HG03039 (cell line): Measurements from ENCODE around the gene FAM25G.
"Not testable (repeated sequence)": the region's sequence is repeated elsewhere in the genome, so short reads cannot be mapped to it uniquely, and the experiment has no call there.

Experiments used
- ATAC-seq: cut with Tn5 transposase; IDR thresholded peaks from one replicate; pipeline ENCODE4 v1.9.1; 2021; ENCODE audit warnings: mild to moderate bottlenecking, moderate library complexity; ENCODE audit not compliant: unreplicated experiment

The FAM25G gene

GRCh38 chr10:47465216-47465917, 26.1 kb downstream of the FAM25G start:
- ATAC-seq: not testable (repeated sequence)

DNA sequence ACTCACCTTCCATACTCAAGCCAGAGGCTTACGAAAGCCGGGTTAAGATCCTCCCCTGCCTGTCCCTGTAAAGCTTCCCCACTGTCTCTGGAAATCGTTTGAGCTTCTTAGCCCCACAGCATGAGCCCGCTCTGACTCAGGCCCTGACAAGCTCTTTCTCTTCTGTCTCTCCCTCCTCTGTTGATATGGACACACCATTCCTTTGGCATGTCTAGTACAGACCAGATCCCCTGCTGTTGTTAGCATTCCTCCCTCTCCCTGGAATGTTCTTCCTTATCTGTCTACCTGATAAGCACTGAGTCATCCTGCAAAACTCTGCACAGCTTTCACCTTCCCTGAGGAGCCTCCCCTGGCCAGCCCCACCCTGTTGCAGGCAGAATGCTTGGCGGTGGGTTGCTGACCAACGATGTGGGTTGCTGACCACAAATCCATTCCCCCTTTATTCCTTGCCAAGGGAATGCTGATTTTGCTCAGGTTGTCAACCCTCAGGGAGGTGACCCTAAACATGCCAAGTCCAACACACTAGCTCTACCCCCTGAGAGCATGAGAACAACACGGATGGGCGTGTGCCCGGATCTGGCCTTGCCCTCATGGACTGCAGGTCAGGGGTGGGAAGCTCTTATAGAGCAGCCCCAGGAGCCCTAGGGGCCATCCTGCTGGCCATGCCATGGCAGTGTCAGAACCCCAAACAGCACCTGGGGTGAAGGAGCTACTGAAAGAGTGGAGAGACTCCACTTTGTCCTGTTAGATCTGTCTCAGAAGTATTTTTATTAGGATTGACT, 28.7 kb downstream of the FAM25G start:
- not testable (repeated sequence) for ATAC-seq

DNA sequence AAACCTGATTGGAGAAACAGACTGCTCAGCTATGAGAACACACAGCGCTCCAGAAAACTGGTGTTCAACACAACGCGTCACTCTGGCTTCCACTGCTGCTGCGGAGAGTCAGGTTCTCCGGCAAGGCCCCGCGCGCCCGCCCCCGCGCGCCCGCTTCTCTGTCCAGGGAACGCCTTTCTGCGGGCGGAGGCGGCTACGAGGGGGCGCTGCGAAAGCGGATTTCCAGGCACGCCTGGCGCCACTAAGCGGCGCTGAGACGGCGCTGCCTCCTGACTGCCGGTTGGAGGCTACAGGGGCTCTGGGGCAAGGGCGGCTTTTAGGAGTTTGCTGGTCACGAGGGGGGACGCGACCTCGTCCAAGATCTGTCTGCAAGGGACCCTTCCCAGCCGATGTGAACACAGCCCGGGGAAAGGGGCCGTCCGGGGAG, 30.2 kb downstream of the FAM25G start:
- not testable (repeated sequence) for ATAC-seq

DNA sequence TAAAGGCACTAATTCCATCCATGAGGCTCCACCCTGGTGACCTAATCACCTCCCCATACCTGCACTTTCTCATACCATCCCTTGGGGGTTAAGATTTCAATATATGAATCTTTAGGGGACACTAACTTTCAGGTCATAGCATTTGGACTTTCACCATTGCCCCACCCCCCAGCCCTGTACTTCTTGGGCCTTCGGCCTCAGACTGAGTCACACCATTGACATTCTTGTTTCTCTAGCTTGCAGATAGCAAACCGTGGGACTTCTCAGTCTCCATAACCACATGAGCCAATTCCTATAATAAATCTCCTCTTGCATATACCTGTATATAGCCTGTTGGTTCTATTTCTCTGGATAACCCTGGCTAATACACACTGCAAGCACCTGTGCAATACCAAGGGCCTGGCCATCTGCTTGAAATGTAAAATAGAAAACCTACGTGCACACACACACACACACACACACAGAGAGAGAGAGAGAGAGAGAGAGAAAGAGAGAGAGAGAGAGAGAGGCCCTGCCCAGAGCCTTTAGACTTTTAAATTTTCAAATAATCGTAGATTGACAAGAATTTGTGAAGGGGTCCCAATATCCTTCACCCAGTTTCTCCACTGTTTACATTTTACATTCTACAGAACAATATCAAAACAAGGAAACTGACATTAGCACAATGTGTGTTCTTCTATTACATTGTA, 32.9 kb downstream of the FAM25G start:
- no peak for ATAC-seq

- ATAC-seq: no peak
Observed at GRCh38 chr10:47457826-47458225, 33.7 kb downstream of the FAM25G start.

- ATAC-seq: no peak
Observed at GRCh38 chr10:47457528-47457820, 34.0 kb downstream of the FAM25G start.

DNA sequence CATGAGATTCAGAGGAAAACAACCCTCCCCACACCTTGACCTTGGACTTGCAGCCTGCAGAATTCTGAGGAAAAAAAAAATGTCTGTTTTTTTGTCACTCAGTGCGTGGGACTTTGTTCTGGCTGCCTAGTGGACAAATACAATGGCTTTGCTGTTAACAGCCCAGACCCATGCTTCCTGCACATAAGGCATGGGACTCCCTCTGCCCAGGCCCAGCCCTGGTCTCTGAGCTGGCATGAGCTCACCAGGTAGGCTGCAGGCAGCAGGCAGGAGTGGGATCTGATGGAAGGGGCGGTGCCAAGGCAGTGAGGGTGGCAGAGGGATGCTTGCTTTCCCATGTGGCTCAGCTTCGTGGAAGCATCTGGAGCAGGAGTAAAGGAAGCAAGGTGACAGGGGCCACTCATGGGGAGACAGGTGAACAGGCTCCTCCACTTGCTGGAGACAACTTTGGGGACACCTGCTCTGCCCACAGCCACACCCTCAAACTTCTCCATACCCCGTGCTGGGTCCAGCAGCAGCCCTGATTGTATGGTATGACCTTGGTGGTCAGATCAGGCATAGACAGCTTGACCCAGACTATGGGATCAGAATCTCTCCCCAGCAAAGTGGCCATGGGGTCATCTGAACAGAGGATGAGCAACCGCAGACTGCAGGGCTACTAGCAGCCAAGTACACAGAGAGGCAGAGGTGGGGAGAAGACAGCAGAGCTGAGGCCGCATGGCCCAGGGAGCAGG, 34.5 kb downstream of the FAM25G start:
- no peak for ATAC-seq

DNA sequence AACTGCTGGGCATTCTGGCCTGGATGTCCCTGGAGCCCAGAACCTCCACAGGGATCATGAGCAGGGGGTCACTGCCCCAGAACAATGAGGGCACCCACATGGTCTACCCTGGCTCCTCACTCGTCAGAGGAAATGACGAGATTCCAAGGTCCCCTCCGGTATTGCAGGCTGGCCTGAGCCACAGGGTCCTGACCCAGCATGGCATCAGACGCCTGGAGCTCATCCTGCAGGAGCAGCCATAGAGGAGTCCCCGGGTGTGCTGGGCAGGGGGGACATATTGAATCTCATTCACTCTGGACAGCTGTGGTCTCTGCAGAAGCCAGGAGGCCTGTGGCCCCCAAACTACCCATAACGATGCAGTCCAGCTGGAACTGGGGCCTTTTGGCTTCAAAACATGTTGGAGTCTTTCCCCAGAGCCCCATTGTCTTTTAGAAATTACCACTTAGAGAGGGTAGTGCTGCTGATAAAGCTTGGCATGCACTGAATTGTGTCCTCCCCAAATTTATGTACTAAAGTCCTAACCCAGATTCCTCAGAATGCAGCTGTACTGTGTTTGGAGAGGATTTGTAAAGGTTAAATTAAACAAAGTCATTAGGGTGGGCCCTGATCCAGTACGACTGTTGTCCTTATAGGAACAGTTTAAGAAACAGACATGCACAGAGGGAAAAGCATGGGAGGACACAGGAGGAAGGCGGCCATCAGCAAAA, 35.3 kb downstream of the FAM25G start:
- no peak for ATAC-seq

- not testable (repeated sequence) for ATAC-seq
Observed at GRCh38 chr10:47455350-47456078, 36.0 kb downstream of the FAM25G start.

- ATAC-seq: no peak
Observed at GRCh38 chr10:47454780-47455058, 36.8 kb downstream of the FAM25G start.

- no peak for ATAC-seq
Observed at GRCh38 chr10:47454008-47454779, 37.3 kb downstream of the FAM25G start.

- no peak for ATAC-seq
Observed at GRCh38 chr10:47453141-47454007, 38.1 kb downstream of the FAM25G start.

DNA sequence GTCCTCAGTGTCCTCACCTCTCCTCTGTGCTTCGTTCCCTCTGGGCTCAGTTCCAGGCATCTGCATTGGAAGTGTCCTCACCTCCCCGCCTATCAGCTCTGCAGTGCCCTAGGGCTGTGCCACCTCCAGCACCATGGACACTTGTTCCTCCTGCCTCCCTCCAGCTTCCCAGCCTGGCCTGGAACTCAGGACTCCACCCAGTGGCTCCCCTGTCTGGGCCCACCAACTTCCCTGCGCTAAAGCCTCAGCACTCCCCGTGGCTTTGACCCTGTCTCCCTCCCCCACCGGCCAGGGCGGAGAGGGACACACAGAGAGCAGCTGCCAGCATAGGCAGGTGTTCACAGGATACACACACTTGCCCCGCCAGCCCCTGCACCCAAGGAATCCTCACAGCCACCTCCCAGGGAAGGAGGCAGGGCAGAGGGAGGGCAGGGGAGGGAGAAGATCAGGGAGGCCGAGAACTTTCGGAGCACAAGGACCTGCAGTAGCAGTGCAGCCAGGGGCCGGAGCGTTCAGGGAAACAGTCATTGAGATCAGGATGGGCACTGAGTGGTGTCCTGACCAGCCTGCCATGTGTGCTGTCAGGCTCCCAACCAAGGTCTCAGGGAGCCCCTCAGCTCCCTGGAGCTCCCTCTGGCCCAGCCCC, 38.9 kb downstream of the FAM25G start:
- ATAC-seq: no peak

GRCh38 chr10:47451998-47452494, 39.5 kb downstream of the FAM25G start:
- no peak for ATAC-seq

DNA sequence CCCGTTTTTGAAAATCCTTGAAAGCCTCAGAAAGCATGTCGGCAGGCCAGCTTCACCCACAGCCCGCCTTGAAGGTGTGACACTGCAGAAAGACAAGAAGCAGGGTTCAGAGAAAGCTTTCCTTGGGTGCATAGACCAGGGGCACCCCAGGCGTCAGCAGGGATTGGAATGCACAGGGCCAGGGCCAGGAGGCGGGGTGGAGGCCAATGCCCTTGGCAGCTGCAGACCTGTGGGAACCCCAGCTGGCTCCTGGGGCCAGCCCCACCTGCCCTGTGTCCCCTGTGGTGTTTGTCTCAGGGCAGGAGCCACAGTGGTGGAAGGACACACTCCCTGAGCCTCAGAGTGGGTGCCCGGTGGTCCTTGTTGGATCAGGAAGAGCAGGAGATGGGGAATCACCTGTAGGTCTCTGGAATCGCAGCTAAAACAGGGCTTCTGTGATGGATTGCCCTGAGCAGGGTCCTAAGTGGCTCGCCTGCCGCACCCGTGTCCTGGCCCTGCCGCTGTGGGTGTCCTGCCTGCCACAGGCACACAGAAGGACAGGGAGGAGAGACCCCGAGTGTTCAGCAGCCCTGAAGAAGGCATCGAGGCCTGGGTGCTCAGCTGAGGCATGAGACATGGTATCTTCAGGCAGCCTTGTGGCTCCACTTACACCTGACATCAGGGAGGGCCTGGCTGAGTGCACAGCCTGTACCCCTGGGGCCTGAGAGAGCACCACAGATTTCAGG, 40.1 kb downstream of the FAM25G start:
- no peak for ATAC-seq

GRCh38 chr10:47450442-47450841, 41.1 kb downstream of the FAM25G start:
- no peak for ATAC-seq

- no peak for ATAC-seq
Observed at GRCh38 chr10:47449979-47450378, 41.5 kb downstream of the FAM25G start.
